Progenitor cell of endocrine pancreas (in vitro differentiated cells): ENCODE data around the gene DPEP3. TPM values are rescaled to one million over a fixed set of nuclear protein-coding genes. Genes with fewer than 3 reads are reported as not detected.

Source experiments
- DNase-seq: peaks from one replicate; pipeline ENCODE4 v3.0.0; 2021; ENCODE audit warnings: low spot score; ENCODE audit not compliant: unreplicated experiment
- H3K27ac Mint-ChIP-seq: 2 replicates; pipeline ENCODE4 v1.8.0; 2021; ENCODE audit warnings: mild to moderate bottlenecking, moderate library complexity, mixed read lengths
- H3K27me3 Mint-ChIP-seq: 2 replicates; pipeline ENCODE4 v1.8.0; 2021; ENCODE audit warnings: mixed read lengths
- H3K36me3 Mint-ChIP-seq: 2 replicates; pipeline ENCODE4 v1.8.0; 2022; ENCODE audit warnings: mixed read lengths; ENCODE audit not compliant: insufficient read depth
- H3K4me1 Mint-ChIP-seq: 2 replicates; pipeline ENCODE4 v1.8.0; 2021; ENCODE audit warnings: low read depth, mixed read lengths
- H3K4me3 Mint-ChIP-seq: 2 replicates; pipeline ENCODE4 v1.8.0; 2021; ENCODE audit warnings: low read depth, mild to moderate bottlenecking, moderate library complexity, mixed read lengths
- H3K9me3 Mint-ChIP-seq: 2 replicates; pipeline ENCODE4 v1.8.0; 2021; ENCODE audit warnings: low read depth, mixed read lengths
- total RNA-seq: library from RNA; stranded (reverse); gene quantifications from 2 replicates; pipeline ENCODE4 v1.2.1, GENCODE V29; 2021
- TF ChIP-seq, protein P1 (sequence below): fragments of 200-600 bp; sonication (generic); IDR thresholded peaks from one replicate; pipeline ENCODE4 v1.5.0; 2021; ENCODE audit warnings: antibody characterized with exemption, mild to moderate bottlenecking; ENCODE audit not compliant: unreplicated experiment

The DPEP3 gene
- total RNA-seq, 1 donor from 2014 or later: not detected

DNA sequence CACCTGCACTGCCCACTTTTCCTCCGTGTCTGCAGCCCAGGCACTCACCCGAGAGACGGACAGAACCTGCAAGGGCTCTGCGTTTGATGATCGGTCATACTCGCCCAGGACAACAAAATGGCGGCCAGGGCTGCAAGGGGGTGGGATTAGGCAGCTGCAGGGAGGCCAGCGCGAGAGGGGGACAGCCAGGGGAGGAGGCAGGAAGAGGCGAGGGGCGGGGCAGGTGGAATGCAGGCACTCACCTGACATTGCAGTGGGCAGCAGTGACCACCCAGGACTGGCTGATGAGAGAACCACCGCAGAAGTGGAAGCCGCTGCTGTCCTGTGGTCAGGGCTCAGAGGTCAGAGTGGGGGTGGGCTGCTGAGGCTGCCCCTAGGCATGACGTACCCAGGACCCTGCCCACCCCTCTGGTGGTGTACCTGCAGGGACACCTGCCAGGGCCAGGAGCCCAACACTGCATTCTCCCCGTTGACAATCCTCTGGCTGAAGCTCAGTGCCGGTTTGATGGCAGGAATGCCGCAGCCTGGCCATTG lies 49.6 kb downstream of the DPEP3 start:
- Mint-ChIP-seq H3K27me3 (peaks cover 3% of the 10 kb centered on the region), H3K9me3 (no peaks in the 10 kb centered on the region), H3K4me3 (no peak overlapping the region), H3K4me1 (peaks cover 8% of the 10 kb centered on the region), H3K27ac (no peak overlapping the region), H3K36me3 (peaks cover 4% of the 10 kb centered on the region)
- no peak for DNase-seq
- TF ChIP-seq, protein P1, sequence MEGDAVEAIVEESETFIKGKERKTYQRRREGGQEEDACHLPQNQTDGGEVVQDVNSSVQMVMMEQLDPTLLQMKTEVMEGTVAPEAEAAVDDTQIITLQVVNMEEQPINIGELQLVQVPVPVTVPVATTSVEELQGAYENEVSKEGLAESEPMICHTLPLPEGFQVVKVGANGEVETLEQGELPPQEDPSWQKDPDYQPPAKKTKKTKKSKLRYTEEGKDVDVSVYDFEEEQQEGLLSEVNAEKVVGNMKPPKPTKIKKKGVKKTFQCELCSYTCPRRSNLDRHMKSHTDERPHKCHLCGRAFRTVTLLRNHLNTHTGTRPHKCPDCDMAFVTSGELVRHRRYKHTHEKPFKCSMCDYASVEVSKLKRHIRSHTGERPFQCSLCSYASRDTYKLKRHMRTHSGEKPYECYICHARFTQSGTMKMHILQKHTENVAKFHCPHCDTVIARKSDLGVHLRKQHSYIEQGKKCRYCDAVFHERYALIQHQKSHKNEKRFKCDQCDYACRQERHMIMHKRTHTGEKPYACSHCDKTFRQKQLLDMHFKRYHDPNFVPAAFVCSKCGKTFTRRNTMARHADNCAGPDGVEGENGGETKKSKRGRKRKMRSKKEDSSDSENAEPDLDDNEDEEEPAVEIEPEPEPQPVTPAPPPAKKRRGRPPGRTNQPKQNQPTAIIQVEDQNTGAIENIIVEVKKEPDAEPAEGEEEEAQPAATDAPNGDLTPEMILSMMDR: no peak

DNA sequence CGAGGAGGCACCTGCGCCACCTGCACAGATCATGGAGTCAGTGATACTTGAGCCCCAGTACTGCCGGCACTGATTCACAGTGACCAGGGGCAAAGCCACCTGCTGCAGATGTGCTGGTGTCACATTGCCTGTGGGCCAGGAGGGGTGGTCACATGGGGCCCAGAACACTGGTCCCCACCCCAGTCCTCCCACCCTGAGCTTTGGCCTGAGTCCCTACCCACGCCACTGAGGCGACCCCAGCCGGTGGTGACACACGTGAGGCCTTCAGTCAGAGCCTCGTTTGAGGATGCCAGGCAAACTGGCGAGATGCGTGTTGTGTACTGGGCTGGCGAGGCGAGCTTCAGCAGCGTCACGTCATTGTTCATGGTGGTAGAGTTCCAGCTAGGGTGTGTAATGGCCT lies 50.1 kb downstream of the DPEP3 start:
- Mint-ChIP-seq H3K36me3 (peaks cover 4% of the 10 kb centered on the region), H3K9me3 (no peaks in the 10 kb centered on the region)

DNA sequence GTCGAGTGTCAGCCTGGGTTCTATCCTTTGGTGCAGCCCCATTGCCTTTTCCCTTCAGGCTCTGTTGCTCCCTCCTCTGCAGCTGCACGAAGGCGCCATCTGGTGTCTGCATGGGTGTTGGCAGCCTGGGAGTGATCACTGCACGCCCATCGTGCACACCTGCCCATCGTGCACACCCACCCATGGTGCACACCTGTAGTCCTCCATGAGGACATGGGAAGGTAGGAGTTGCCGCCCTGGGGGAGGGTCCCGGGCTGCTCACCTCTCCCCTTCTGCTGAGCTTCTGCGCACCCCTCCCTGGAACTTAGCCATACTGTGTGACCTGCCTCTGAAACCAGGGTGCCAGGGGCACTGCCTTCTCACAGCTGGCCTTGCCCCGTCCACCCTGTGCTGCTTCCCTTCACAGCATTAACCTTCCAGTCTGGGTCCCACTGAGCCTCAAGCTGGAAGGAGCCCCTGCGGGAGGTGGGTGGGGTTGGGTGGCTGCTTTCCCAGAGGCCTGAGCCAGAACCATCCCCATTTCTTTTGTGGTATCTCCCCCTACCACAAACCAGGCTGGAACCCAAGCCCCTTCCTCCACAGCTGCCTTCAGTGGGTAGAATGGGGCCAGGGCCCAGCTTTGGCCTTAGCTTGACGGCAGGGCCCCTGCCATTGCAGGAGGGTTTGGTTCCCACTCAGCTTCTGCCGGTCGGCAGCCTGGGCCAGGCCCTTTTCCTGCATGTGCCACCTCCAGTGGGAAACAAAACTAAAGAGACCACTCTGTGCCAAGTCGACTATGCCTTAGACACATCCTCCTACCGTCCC lies 51.5 kb downstream of the DPEP3 start:
- no peaks in the 10 kb centered on the region for H3K4me1 Mint-ChIP-seq
- H3K36me3 Mint-ChIP-seq: peaks cover 3% of the 10 kb centered on the region
- peak; percentile 62 for DNase-seq
- H3K4me3 Mint-ChIP-seq: no peak overlapping the region
- no peaks in the 10 kb centered on the region for H3K9me3 Mint-ChIP-seq
- TF ChIP-seq, protein P1: peak; percentile 79
- no peaks in the 10 kb centered on the region for H3K27me3 Mint-ChIP-seq
- no peak overlapping the region for H3K27ac Mint-ChIP-seq

More for the DNA sequence above, 50.1 kb downstream of the DPEP3 start:
- DNase-seq: no peak
- H3K4me3 Mint-ChIP-seq: no peak overlapping the region
- H3K27me3 Mint-ChIP-seq: peaks cover 3% of the 10 kb centered on the region
- H3K4me1 Mint-ChIP-seq: peaks cover 6% of the 10 kb centered on the region
- TF ChIP-seq, protein P1: no peak
- no peak overlapping the region for H3K27ac Mint-ChIP-seq

DNA sequence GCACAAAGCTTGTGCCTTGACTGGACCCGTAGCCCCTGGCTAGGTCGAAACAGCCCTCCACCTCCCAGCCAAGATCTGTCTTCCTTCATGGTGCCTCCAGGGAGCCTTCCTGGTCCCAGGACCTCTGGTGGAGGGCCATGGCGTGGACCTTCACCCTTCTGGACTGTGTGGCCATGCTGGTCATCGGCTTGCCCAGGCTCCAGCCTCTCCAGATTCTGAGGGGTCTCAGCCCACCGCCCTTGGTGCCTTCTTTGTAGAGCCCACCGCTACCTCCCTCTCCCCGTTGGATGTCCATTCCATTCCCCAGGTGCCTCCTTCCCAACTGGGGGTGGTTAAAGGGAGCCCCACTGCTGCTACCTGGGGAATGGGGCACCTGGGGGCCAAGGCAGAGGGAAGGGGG lies 52.2 kb downstream of the DPEP3 start:
- H3K4me1 Mint-ChIP-seq: no peaks in the 10 kb centered on the region
- H3K27me3 Mint-ChIP-seq: no peaks in the 10 kb centered on the region
- H3K36me3 Mint-ChIP-seq: peaks cover 3% of the 10 kb centered on the region
- H3K9me3 Mint-ChIP-seq: no peaks in the 10 kb centered on the region
- no peak overlapping the region for H3K27ac Mint-ChIP-seq
- DNase-seq: no peak
- TF ChIP-seq, protein P1: no peak
- H3K4me3 Mint-ChIP-seq: no peak overlapping the region

DNA sequence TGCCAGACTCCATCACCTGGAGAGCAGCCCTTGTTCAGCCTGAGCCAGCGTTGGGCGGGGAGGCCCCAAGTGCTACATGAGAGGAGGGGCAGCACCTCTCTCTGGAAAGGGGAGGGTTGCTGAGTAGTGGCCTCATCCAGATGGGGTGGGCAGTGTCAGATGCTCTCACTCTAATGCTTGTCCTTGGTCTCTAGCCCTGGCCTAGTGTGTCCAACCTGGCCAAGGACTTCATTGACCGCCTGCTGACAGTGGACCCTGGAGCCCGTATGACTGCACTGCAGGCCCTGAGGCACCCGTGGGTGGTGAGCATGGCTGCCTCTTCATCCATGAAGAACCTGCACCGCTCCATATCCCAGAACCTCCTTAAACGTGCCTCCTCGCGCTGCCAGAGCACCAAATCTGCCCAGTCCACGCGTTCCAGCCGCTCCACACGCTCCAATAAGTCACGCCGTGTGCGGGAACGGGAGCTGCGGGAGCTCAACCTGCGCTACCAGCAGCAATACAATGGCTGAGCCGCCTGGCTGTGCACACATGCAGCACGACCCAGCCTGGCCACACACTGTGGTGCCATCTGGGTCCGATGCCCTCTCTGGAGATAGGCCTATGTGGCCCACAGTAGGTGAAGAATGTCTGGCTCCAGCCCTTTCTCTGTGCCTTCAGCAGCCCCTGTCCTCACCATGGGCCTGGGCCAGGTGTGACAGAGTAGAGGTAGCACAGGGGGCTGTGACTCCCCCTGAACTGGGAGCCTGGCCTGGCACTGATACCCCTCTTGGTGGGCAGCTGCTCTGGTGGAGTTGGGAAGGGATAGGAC lies 53.0 kb downstream of the DPEP3 start:
- H3K9me3 Mint-ChIP-seq: no peaks in the 10 kb centered on the region
- no peaks in the 10 kb centered on the region for H3K27me3 Mint-ChIP-seq
- no peaks in the 10 kb centered on the region for H3K4me1 Mint-ChIP-seq

More for the DNA sequence above, 53.0 kb downstream of the DPEP3 start:
- Mint-ChIP-seq H3K27ac (no peak overlapping the region), H3K36me3 (peaks cover 3% of the 10 kb centered on the region), H3K4me3 (no peak overlapping the region)
- TF ChIP-seq, protein P1: no peak
- DNase-seq: no peak
